SK-N-SH treated with all-trans-retinoic acid at 6 μM for 48 hours (cell line): ENCODE measurements around the gene CD68.

Source experiments
- RARB ChIP-seq: fragments of 250-450 bp; sonication (Bioruptor Pico); IDR thresholded peaks from 2 replicates; pipeline ENCODE4 v1.8.0; 2021; ENCODE audit warnings: mild to moderate bottlenecking, moderate library complexity
- TCF4 ChIP-seq: fragments of 250-450 bp; sonication (Bioruptor Pico); IDR thresholded peaks from 2 replicates; pipeline ENCODE4 v1.8.0; 2021; ENCODE audit warnings: mild to moderate bottlenecking, moderate library complexity, borderline replicate concordance
- ZC3H10 ChIP-seq: fragments of 250-450 bp; sonication (Bioruptor Pico); IDR thresholded peaks from 2 replicates; pipeline ENCODE4 v1.5.1; 2021; ENCODE audit warnings: mild to moderate bottlenecking, moderate library complexity
- ZFP3 ChIP-seq: fragments of 250-450 bp; sonication (Bioruptor Pico); IDR thresholded peaks from 2 replicates; pipeline ENCODE4 v1.5.0; 2020; ENCODE audit warnings: mild to moderate bottlenecking, moderate library complexity
- ZFP30 ChIP-seq: fragments of 450-650 bp; formaldehyde crosslinking; IDR thresholded peaks from 2 replicates; pipeline ENCODE4 v1.5.0; 2022; ENCODE audit warnings: mild to moderate bottlenecking, moderate library complexity
- ZNF565 ChIP-seq: fragments of 450-650 bp; formaldehyde crosslinking; conservative IDR thresholded peaks from 2 replicates; pipeline ENCODE4 v1.5.0; 2020; ENCODE audit warnings: low read depth, mild to moderate bottlenecking, moderate library complexity
- TF ChIP-seq, protein P1 (sequence below): fragments of 250-450 bp; sonication (Bioruptor Pico); IDR thresholded peaks from 2 replicates; pipeline ENCODE4 v1.5.1; 2021; ENCODE audit warnings: mild to moderate bottlenecking, moderate library complexity
- TF ChIP-seq, protein P2 (sequence below): fragments of 250-450 bp; sonication (Bioruptor Pico); IDR thresholded peaks from 2 replicates; pipeline ENCODE4 v1.5.1; 2020; ENCODE audit warnings: low read depth, mild to moderate bottlenecking, moderate library complexity

DNA sequence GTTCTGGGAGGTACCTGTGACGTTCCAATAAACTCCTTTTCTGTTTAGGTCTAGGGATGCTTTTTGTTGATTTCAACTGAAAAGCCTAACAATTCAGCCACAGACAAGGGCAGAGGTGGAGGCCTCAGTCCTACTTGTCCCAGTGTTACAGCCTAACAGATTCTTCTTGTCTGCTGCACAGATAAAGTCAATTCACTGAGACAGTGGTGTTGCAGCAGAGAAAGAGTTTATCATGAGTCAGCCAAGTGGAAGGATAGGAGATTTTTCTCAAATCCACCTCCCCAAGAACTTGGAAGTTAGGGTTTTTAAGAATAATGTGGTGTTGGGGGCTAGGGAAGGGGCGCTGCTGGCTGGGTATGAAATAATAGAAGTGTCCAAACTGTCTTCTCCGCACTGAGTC, 41.4 kb upstream of the CD68 start:
- TF ChIP-seq, protein P1, sequence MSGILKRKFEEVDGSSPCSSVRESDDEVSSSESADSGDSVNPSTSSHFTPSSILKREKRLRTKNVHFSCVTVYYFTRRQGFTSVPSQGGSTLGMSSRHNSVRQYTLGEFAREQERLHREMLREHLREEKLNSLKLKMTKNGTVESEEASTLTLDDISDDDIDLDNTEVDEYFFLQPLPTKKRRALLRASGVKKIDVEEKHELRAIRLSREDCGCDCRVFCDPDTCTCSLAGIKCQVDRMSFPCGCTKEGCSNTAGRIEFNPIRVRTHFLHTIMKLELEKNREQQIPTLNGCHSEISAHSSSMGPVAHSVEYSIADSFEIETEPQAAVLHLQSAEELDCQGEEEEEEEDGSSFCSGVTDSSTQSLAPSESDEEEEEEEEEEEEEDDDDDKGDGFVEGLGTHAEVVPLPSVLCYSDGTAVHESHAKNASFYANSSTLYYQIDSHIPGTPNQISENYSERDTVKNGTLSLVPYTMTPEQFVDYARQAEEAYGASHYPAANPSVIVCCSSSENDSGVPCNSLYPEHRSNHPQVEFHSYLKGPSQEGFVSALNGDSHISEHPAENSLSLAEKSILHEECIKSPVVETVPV (CRISPR knock-in tag): no peak
- TF ChIP-seq, protein P2, sequence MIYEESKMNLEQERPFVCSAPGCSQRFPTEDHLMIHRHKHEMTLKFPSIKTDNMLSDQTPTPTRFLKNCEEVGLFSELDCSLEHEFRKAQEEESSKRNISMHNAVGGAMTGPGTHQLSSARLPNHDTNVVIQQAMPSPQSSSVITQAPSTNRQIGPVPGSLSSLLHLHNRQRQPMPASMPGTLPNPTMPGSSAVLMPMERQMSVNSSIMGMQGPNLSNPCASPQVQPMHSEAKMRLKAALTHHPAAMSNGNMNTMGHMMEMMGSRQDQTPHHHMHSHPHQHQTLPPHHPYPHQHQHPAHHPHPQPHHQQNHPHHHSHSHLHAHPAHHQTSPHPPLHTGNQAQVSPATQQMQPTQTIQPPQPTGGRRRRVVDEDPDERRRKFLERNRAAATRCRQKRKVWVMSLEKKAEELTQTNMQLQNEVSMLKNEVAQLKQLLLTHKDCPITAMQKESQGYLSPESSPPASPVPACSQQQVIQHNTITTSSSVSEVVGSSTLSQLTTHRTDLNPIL (CRISPR knock-in tag): no peak
- TF ChIP-seq ZNF565 (CRISPR knock-in tag) (no peak), ZFP30 (CRISPR knock-in tag) (no peak), RARB (no peak), TCF4 (no peak), ZC3H10 (CRISPR knock-in tag) (no peak), ZFP3 (CRISPR knock-in tag) (no peak)
